Activated naive CD8-positive, alpha-beta T cell treated with anti-CD3 and anti-CD28 coated beads, Interleukin-2, amount 50 U/mL, for 16 hours (primary cell): Measurements from ENCODE around the gene TLE2.

Experiments used
- DNase-seq: peaks from one replicate; pipeline ENCODE4 v3.0.0-alpha.2; 2020; ENCODE audit warnings: low read depth, low spot score

TLE2 gene

GRCh38 chr19:2950286-2951124, 78.6 kb downstream of the TLE2 start:
- peak; percentile 100 for DNase-seq

- DNase-seq, result no peak
These were observed 79.2 kb downstream of the TLE2 start for GRCh38 chr19:2949939-2950285.
